WERI-Rb-1 (cell line): Measurements from ENCODE around the gene TSEN2.
"Not testable (repeated sequence)": the region's sequence is repeated elsewhere in the genome, so short reads cannot be mapped to it uniquely, and the experiment has no call there.

Experiments
- DNase-seq: peaks from one replicate; pipeline ENCODE4 v3.0.0-alpha.2; 2020
- H3K27ac ChIP-seq: fragments of 250-450 bp; sonication (Bioruptor Pico); 2 replicates; pipeline ENCODE4 v1.5.1; 2020; ENCODE audit warnings: mild to moderate bottlenecking, moderate library complexity
- H3K27me3 ChIP-seq: fragments of 250-450 bp; sonication (Bioruptor Pico); 2 replicates; pipeline ENCODE4 v1.5.1; 2021; ENCODE audit warnings: mild to moderate bottlenecking, low read depth, moderate library complexity; ENCODE audit not compliant: insufficient read depth, severe bottlenecking
- H3K36me3 ChIP-seq: fragments of 250-450 bp; sonication (Bioruptor Pico); 2 replicates; pipeline ENCODE4 v1.5.1; 2020; ENCODE audit warnings: mild to moderate bottlenecking, moderate library complexity
- H3K4me3 ChIP-seq: 2 replicates; pipeline ENCODE4 v1.5.1; 2011; ENCODE audit warnings: low read depth, mild to moderate bottlenecking, control low read depth, low read length
- H3K9me3 ChIP-seq: fragments of 250-450 bp; sonication (Bioruptor Pico); 2 replicates; pipeline ENCODE4 v1.5.1; 2021; ENCODE audit warnings: mild to moderate bottlenecking, moderate library complexity; ENCODE audit not compliant: severe bottlenecking
- TF ChIP-seq, protein P1 (sequence below): IDR thresholded peaks from 2 replicates; pipeline ENCODE4 v1.5.1; 2011; ENCODE audit warnings: low read depth, mild to moderate bottlenecking, control low read depth, inconsistent platforms, low read length

Gene TSEN2

GRCh38 chr3:12454816-12455121 lies 29.5 kb upstream of the TSEN2 start:
- Histone ChIP-seq H3K4me3 (no peak overlapping the region), H3K27me3 (no peaks in the 10 kb centered on the region), H3K9me3 (no peaks in the 10 kb centered on the region), H3K27ac (no peak overlapping the region), H3K36me3 (no peaks in the 10 kb centered on the region)
- DNase-seq = no peak
- TF ChIP-seq, protein P1, sequence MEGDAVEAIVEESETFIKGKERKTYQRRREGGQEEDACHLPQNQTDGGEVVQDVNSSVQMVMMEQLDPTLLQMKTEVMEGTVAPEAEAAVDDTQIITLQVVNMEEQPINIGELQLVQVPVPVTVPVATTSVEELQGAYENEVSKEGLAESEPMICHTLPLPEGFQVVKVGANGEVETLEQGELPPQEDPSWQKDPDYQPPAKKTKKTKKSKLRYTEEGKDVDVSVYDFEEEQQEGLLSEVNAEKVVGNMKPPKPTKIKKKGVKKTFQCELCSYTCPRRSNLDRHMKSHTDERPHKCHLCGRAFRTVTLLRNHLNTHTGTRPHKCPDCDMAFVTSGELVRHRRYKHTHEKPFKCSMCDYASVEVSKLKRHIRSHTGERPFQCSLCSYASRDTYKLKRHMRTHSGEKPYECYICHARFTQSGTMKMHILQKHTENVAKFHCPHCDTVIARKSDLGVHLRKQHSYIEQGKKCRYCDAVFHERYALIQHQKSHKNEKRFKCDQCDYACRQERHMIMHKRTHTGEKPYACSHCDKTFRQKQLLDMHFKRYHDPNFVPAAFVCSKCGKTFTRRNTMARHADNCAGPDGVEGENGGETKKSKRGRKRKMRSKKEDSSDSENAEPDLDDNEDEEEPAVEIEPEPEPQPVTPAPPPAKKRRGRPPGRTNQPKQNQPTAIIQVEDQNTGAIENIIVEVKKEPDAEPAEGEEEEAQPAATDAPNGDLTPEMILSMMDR = no peak

DNA sequence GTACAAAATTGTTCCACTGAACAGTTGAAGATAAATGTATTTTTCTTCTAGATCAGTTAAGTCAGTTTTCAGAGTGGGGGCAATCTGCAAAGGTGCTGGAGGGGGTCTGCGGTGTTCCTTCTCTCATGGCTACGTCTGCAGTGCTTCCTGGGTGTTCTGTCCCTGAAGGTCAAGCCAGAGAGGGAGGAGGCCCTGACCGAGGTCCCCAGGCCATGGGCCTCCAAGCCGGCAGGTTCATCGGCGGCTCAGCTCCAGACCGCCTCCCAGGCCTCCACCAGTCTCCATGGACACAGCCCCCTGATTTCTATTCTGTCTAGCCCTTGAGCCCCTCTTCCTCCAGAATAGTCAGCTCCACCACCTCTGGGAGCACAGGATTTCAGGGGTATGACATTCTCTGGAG lies 28.5 kb upstream of the TSEN2 start:
- Histone ChIP-seq H3K36me3 (no peaks in the 10 kb centered on the region), H3K27me3 (no peaks in the 10 kb centered on the region), H3K4me3 (no peak overlapping the region), H3K27ac (no peak overlapping the region), H3K9me3 (no peaks in the 10 kb centered on the region)
- TF ChIP-seq, protein P1 = no peak
- DNase-seq = no peak

DNA sequence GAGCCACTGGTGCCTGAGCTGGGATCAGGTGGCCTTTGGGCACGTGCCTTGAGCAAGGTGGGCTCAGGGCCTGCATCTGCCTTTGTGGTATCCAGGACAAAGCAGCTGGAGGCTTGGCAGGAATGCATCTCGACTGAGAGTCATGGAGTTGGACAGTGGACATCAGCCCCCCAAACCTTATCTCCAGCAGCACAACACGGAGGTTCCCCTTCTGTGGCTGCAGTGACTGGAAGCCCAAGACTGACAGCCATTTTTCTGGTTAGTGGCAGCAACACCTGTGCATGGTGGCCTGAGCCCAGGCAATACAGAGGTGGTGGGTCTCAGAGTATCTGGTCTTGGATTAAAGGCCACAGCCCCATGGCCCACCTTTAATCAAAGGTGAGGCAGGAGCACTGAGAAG lies 27.8 kb upstream of the TSEN2 start:
- TF ChIP-seq, protein P1 = no peak
- no peak for DNase-seq
- H3K27me3 ChIP-seq = no peaks in the 10 kb centered on the region
- H3K27ac ChIP-seq = no peak overlapping the region
- H3K36me3 ChIP-seq = no peaks in the 10 kb centered on the region
- no peaks in the 10 kb centered on the region for H3K9me3 ChIP-seq
- no peak overlapping the region for H3K4me3 ChIP-seq

DNA sequence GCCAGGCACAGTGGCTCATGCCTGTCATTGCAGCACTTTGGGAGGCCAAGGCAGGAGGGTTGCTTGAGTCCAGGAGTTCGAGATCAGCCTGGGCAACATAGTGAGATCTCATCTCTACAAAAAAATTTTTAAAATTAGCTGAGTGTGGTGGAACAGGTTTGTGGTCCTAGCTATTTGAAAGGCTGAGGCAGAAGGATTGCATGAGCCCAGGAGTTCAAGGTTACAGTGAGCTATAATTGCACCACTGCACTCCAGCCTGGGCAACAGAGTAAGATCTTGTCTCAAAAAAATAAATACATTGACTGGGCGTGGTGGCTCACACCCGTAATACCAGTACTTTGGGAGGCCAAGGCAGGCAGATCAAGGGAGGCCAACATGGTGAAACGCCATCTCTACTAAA lies 26.9 kb upstream of the TSEN2 start:
- not testable (repeated sequence) for DNase-seq, H3K9me3 ChIP-seq, H3K36me3 ChIP-seq, H3K27me3 ChIP-seq, H3K4me3 ChIP-seq, H3K27ac ChIP-seq

- Histone ChIP-seq H3K27me3 (no peaks in the 10 kb centered on the region), H3K4me3 (no peak overlapping the region), H3K9me3 (no peaks in the 10 kb centered on the region), H3K27ac (no peak overlapping the region), H3K36me3 (no peaks in the 10 kb centered on the region)
- TF ChIP-seq, protein P1 = no peak
- DNase-seq = no peak
These were observed 25.4 kb upstream of the TSEN2 start for GRCh38 chr3:12458901-12459300.

DNA sequence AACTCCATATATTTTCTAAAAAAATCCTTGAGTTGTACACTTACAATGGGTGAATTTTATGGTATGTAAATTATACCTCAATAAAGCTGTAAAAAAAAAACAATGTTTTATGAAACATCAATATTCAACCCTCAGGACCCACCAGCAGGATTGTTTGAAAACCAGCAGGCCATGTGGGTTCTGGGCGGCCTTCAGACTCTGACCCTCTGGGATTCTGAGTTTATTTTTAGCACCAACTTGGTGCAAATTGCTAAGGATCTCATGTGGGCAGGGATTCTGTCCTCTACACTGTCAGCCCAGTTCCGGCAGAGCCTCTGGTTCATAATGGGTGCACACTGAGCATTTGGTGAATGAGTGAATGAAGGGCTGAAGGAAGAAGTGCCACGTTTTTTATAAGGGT lies 24.2 kb upstream of the TSEN2 start:
- Histone ChIP-seq H3K9me3 (no peaks in the 10 kb centered on the region), H3K4me3 (no peak overlapping the region), H3K27me3 (no peaks in the 10 kb centered on the region), H3K36me3 (no peaks in the 10 kb centered on the region), H3K27ac (no peak overlapping the region)
- TF ChIP-seq, protein P1 = no peak
- no peak for DNase-seq
